WTC11 (cell line): ENCODE data around the gene SLC41A1.

Experiments used
- ARID4B ChIP-seq: sonication (generic); formaldehyde crosslinking; IDR thresholded peaks from 2 replicates; pipeline ENCODE4 v1.8.0; 2023; ENCODE audit warnings: missing genetic modification reagents, mild to moderate bottlenecking, borderline replicate concordance
- ATF3 ChIP-seq: sonication (generic); formaldehyde crosslinking; conservative IDR thresholded peaks from 2 replicates; pipeline ENCODE4 v1.8.1; 2022; ENCODE audit warnings: mild to moderate bottlenecking, missing genetic modification reagents
- CBFB ChIP-seq: sonication (generic); formaldehyde crosslinking; IDR thresholded peaks from 2 replicates; pipeline ENCODE4 v1.8.1; 2022; ENCODE audit warnings: mild to moderate bottlenecking, low read depth, missing genetic modification reagents
- CREM ChIP-seq: sonication (generic); formaldehyde crosslinking; IDR thresholded peaks from 2 replicates; pipeline ENCODE4 v1.8.1; 2022; ENCODE audit warnings: mild to moderate bottlenecking, missing genetic modification reagents, moderate library complexity
- CTCF ChIP-seq: fragments of 200-600 bp; IDR thresholded peaks from 2 replicates; pipeline ENCODE4 v1.8.0; 2022; ENCODE audit warnings: antibody characterized with exemption
- JUN ChIP-seq: sonication (generic); formaldehyde crosslinking; IDR thresholded peaks from 2 replicates; pipeline ENCODE4 v1.8.0; 2023; ENCODE audit warnings: mild to moderate bottlenecking, missing genetic modification reagents
- MAX ChIP-seq: sonication (generic); formaldehyde crosslinking; IDR thresholded peaks from 2 replicates; pipeline ENCODE4 v1.8.0; 2022; ENCODE audit warnings: mild to moderate bottlenecking, missing genetic modification reagents
- TCF7 ChIP-seq: sonication (generic); formaldehyde crosslinking; IDR thresholded peaks from 2 replicates; pipeline ENCODE4 v1.8.0; 2022; ENCODE audit warnings: mild to moderate bottlenecking, low read depth, missing genetic modification reagents, moderate library complexity
- TEAD4 ChIP-seq: sonication (generic); formaldehyde crosslinking; IDR thresholded peaks from 2 replicates; pipeline ENCODE4 v1.8.0; 2022; ENCODE audit warnings: mild to moderate bottlenecking, missing genetic modification reagents

GRCh38 chr1:205739348-205740160, 73.4 kb downstream of the SLC41A1 start:
- TF ChIP-seq CTCF (no peak), MAX (CRISPR knock-in tag) (no peak), TEAD4 (CRISPR knock-in tag) (no peak), CREM (CRISPR knock-in tag) (no peak), CBFB (no peak), TCF7 (CRISPR knock-in tag) (no peak), ARID4B (no peak), ATF3 (CRISPR knock-in tag) (no peak), JUN (CRISPR knock-in tag) (no peak)
